NCI-H1105 treated with DMSO at 0.1 percent for 48 hours (cell line): ENCODE results near the gene MICALL2.

ENCODE experiments used
- DNase-seq: peaks from one replicate; lab custom pipeline; 2025; lab: John Stamatoyannopoulos, UW

The MICALL2 gene

GRCh38 chr7:1493129-1493528 lies 33.9 kb upstream of the MICALL2 start:
- no peak for DNase-seq

GRCh38 chr7:1492640-1493039 lies 33.4 kb upstream of the MICALL2 start:
- DNase-seq = no peak

- DNase-seq = no peak
These were observed 33.0 kb upstream of the MICALL2 start for GRCh38 chr7:1492221-1492620.

GRCh38 chr7:1490837-1491236 lies 31.6 kb upstream of the MICALL2 start:
- no peak for DNase-seq

GRCh38 chr7:1489336-1489735 lies 30.1 kb upstream of the MICALL2 start:
- DNase-seq = no peak

GRCh38 chr7:1488016-1488415 lies 28.7 kb upstream of the MICALL2 start:
- DNase-seq = no peak

GRCh38 chr7:1487466-1487865 lies 28.2 kb upstream of the MICALL2 start:
- no peak for DNase-seq

GRCh38 chr7:1486571-1486970 lies 27.3 kb upstream of the MICALL2 start:
- no peak for DNase-seq

- DNase-seq = no peak
These were observed 25.9 kb upstream of the MICALL2 start for GRCh38 chr7:1485156-1485555.

GRCh38 chr7:1484569-1484968 lies 25.3 kb upstream of the MICALL2 start:
- no peak for DNase-seq

- DNase-seq = no peak
These were observed 24.6 kb upstream of the MICALL2 start for GRCh38 chr7:1483536-1484505.

GRCh38 chr7:1483079-1483478 lies 23.8 kb upstream of the MICALL2 start:
- no peak for DNase-seq

- no peak for DNase-seq
These were observed 22.0 kb upstream of the MICALL2 start for GRCh38 chr7:1481300-1481699.

- no peak for DNase-seq
These were observed 21.4 kb upstream of the MICALL2 start for GRCh38 chr7:1480670-1481069.

GRCh38 chr7:1479287-1479686 lies 20.0 kb upstream of the MICALL2 start:
- no peak for DNase-seq

GRCh38 chr7:1478480-1478879 lies 19.2 kb upstream of the MICALL2 start:
- no peak for DNase-seq

GRCh38 chr7:1476859-1477258 lies 17.6 kb upstream of the MICALL2 start:
- no peak for DNase-seq

GRCh38 chr7:1475991-1476390 lies 16.7 kb upstream of the MICALL2 start:
- DNase-seq = no peak

GRCh38 chr7:1475393-1475792 lies 16.1 kb upstream of the MICALL2 start:
- no peak for DNase-seq

- no peak for DNase-seq
These were observed 15.5 kb upstream of the MICALL2 start for GRCh38 chr7:1474736-1475135.

- DNase-seq = peak; percentile 84
These were observed 14.7 kb upstream of the MICALL2 start for GRCh38 chr7:1473864-1474512.

GRCh38 chr7:1470901-1471300 lies 11.6 kb upstream of the MICALL2 start:
- DNase-seq = no peak

- DNase-seq = no peak
These were observed 9.5 kb upstream of the MICALL2 start for GRCh38 chr7:1468643-1469298.
